Sigmoid colon (tissue), 4 donors: ENCODE measurements around the gene SYNGR1.
"Not testable (repeated sequence)": the region's sequence is repeated elsewhere in the genome, so short reads cannot be mapped to it uniquely, and the experiment has no call there.

Source experiments
- EP300 ChIP-seq, 4 donors: sonication (generic); formaldehyde crosslinking; IDR thresholded peaks; one replicate each; pipeline ENCODE4 v1.6.1; 2017; ENCODE audit warnings: antibody characterized with exemption in 4 of 4
- POLR2A ChIP-seq, 2 donors: fragments of 450-650 bp; IDR thresholded peaks; one replicate each; pipeline ENCODE4 v1.6.1; 2016; ENCODE audit warnings: antibody characterized with exemption in 2 of 2, mild to moderate bottlenecking in 2 of 2, moderate library complexity in 2 of 2
- TF ChIP-seq, protein P1 (sequence below), 4 experiments: fragments of 450-650 bp in 3 of 4; fragments of 200-600 bp in 1 of 4; IDR thresholded peaks; one replicate each; pipeline ENCODE4 v1.5.1; 2016 to 2019; ENCODE audit warnings: antibody characterized with exemption in 4 of 4, mild to moderate bottlenecking in 3 of 4, moderate library complexity in 2 of 4

DNA sequence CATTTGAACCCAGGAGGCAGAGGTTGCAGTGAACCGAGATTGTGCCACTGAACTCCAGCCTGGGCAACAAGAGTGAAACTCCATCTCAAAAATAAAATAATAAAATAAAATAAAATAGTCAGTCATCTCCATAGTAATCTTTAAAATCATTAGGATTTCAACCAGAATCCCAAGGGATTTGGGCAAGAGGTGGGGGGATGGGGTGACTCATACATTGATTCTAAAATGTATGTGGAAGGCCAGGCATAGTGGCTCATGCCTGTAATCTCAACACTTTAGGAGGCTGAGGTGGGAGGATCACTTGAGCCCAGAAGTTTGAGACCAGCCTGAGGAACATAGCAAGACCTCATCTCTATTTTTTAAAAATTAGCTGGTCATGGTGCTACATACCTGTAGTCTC, 19.2 kb upstream of the SYNGR1 start:
- TF ChIP-seq, protein P1, sequence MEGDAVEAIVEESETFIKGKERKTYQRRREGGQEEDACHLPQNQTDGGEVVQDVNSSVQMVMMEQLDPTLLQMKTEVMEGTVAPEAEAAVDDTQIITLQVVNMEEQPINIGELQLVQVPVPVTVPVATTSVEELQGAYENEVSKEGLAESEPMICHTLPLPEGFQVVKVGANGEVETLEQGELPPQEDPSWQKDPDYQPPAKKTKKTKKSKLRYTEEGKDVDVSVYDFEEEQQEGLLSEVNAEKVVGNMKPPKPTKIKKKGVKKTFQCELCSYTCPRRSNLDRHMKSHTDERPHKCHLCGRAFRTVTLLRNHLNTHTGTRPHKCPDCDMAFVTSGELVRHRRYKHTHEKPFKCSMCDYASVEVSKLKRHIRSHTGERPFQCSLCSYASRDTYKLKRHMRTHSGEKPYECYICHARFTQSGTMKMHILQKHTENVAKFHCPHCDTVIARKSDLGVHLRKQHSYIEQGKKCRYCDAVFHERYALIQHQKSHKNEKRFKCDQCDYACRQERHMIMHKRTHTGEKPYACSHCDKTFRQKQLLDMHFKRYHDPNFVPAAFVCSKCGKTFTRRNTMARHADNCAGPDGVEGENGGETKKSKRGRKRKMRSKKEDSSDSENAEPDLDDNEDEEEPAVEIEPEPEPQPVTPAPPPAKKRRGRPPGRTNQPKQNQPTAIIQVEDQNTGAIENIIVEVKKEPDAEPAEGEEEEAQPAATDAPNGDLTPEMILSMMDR (IDR thresholded peaks at IDR 0.05): not testable (repeated sequence)
- not testable (repeated sequence) for TF ChIP-seq EP300, POLR2A (IDR thresholded peaks at IDR 0.05)
